Left lung (tissue), 10 donors: ENCODE data around the gene SLC38A8. TPM values are rescaled to one million over a fixed set of nuclear protein-coding genes. Genes with fewer than 3 reads are reported as not detected.

ENCODE experiments used
- ATAC-seq: fragments of 200-7000 bp; cut with Tn5 transposase; one replicate; pipeline ENCODE4 v1.9.1; 2020; ENCODE audit warnings: moderate library complexity
- DNase-seq, 4 donors: peaks; one replicate each; pipeline ENCODE4 v3.0.0-alpha.2; 2013 to 2020
- H3K27ac ChIP-seq, 2 donors: fragments of 200-600 bp; sonication (generic) in 1 of 2; one replicate each; pipeline versions ENCODE4 v1.5.0 to v1.8.0; 2020 to 2021
- H3K27me3 ChIP-seq, 2 donors: fragments of 200-600 bp; sonication (generic) in 1 of 2; one replicate each; pipeline versions ENCODE4 v1.5.0 to v1.8.0; 2020 to 2021
- H3K36me3 ChIP-seq, 2 donors: fragments of 200-600 bp; sonication (generic) in 1 of 2; one replicate each; pipeline versions ENCODE4 v1.5.0 to v1.8.0; 2020 to 2021
- H3K4me1 ChIP-seq, 2 donors: fragments of 200-600 bp; one replicate each; pipeline ENCODE4 v1.8.0; 2021
- H3K4me3 ChIP-seq, 2 donors: fragments of 200-600 bp; sonication (generic) in 1 of 2; one replicate each; pipeline versions ENCODE4 v1.5.0 to v1.8.0; 2020 to 2021; ENCODE audit warnings: mild to moderate bottlenecking in 1 of 2
- H3K9me3 ChIP-seq, 2 donors: fragments of 200-600 bp; sonication (generic) in 1 of 2; one replicate each; pipeline versions ENCODE4 v1.5.0 to v1.8.0; 2020 to 2021
- CTCF ChIP-seq, 2 donors: fragments of 200-600 bp; sonication (generic) in 1 of 2; IDR thresholded peaks; one replicate each; pipeline versions ENCODE4 v1.5.0 to v1.8.0; 2021; ENCODE audit warnings: antibody characterized with exemption in 2 of 2
- intact Hi-C, 2 donors: fragments of 100-400 bp; cut with DNase I; formaldehyde crosslinking; loops; one replicate each; pipeline versions ENCODE4 v1.11.2 to v1.14.2; 2022
- polyA plus RNA-seq, 6 donors: library from polyadenylated mRNA; unstranded; fragments of 120-200 nt; gene quantifications; one replicate each; pipeline ENCODE4 v1.2.1, GENCODE V29; 2013; ENCODE audit not compliant: insufficient read length in 6 of 6
- total RNA-seq, 2 donors: library from RNA; stranded (reverse); fragmentation: NEBNext Ultra II Directional; extraction: Animal tissue kit (Norgen Biotek cat#: 25700); gene quantifications; one replicate each; pipeline ENCODE4 v1.2.1, GENCODE V29; 2021
- donor health status: DM: no; HTN: yes; CAD: no.
- donor health status: DM: no; HTN: no; CAD: no.

SLC38A8 gene
- total and polyA plus RNA-seq, 8 donors, result 0.65 TPM; not detected in 7

GRCh38 chr16:84052071-84052622 is 9.6 kb upstream of the SLC38A8 start:
- peaks cover 0 to 85% of the 10 kb centered on the region in 2 donors for H3K36me3 ChIP-seq
- intact Hi-C loops, result no loop called here
- TF ChIP-seq CTCF (IDR thresholded peaks at IDR 0.05), result no peak
- H3K4me3 ChIP-seq, result no peak overlapping the region
- H3K4me1 ChIP-seq, result no peaks in the 10 kb centered on the region
- peak in 1 of 4 donors; percentile 61 for DNase-seq
- no peak overlapping the region for H3K27ac ChIP-seq
- ATAC-seq, result no peak
- no peaks in the 10 kb centered on the region for H3K27me3 ChIP-seq
- H3K9me3 ChIP-seq, result no peaks in the 10 kb centered on the region

GRCh38 chr16:84050316-84050715 is 7.7 kb upstream of the SLC38A8 start:
- Histone ChIP-seq H3K4me1 (no peaks in the 10 kb centered on the region), H3K36me3 (peaks cover 0 to 66% of the 10 kb centered on the region in 2 donors), H3K4me3 (no peak overlapping the region), H3K27me3 (peaks cover 0 to 5% of the 10 kb centered on the region in 2 donors), H3K9me3 (no peaks in the 10 kb centered on the region), H3K27ac (no peak overlapping the region)
- DNase-seq (peak in 1 of 4 donors; percentile 19), ATAC-seq (no peak)
- intact Hi-C loops, result no loop called here
- no peak for TF ChIP-seq CTCF (IDR thresholded peaks at IDR 0.05)

GRCh38 chr16:84049403-84050060 is 6.9 kb upstream of the SLC38A8 start:
- H3K36me3 ChIP-seq, result peaks cover 0 to 59% of the 10 kb centered on the region in 2 donors

GRCh38 chr16:84048871-84049270 is 6.3 kb upstream of the SLC38A8 start:
- Histone ChIP-seq H3K4me3 (no peak overlapping the region), H3K9me3 (no peaks in the 10 kb centered on the region), H3K36me3 (peaks cover 0 to 52% of the 10 kb centered on the region in 2 donors), H3K4me1 (no peaks in the 10 kb centered on the region), H3K27me3 (peaks cover 0 to 19% of the 10 kb centered on the region in 2 donors), H3K27ac (no peak overlapping the region)
- intact Hi-C loops, result no loop called here
- no peak for ATAC-seq
- no peak for TF ChIP-seq CTCF (IDR thresholded peaks at IDR 0.05)
- peak in 1 of 4 donors; percentile 63 for DNase-seq

More at GRCh38 chr16:84049403-84050060, 6.9 kb upstream of the SLC38A8 start:
- ATAC-seq (no peak), DNase-seq (peak in 1 of 4 donors; percentile 66)
- H3K27me3 ChIP-seq, result peaks cover 0 to 12% of the 10 kb centered on the region in 2 donors
- no peak overlapping the region for H3K27ac ChIP-seq
- intact Hi-C loops, result no loop called here
- H3K4me1 ChIP-seq, result no peaks in the 10 kb centered on the region
- no peak overlapping the region for H3K4me3 ChIP-seq
- H3K9me3 ChIP-seq, result no peaks in the 10 kb centered on the region
- TF ChIP-seq CTCF (IDR thresholded peaks at IDR 0.05), result no peak

GRCh38 chr16:84048270-84048669 is 5.7 kb upstream of the SLC38A8 start:
- no peak overlapping the region for H3K27ac ChIP-seq
- peaks cover 0 to 25% of the 10 kb centered on the region in 2 donors for H3K27me3 ChIP-seq
- no peaks in the 10 kb centered on the region for H3K9me3 ChIP-seq
- ATAC-seq (peak; percentile 18), DNase-seq (peak in 1 of 4 donors; percentile 43)
- intact Hi-C loops, result no loop called here
- TF ChIP-seq CTCF (IDR thresholded peaks at IDR 0.05), result no peak
- H3K36me3 ChIP-seq, result peaks cover 0 to 46% of the 10 kb centered on the region in 2 donors
- no peak overlapping the region for H3K4me3 ChIP-seq
- no peaks in the 10 kb centered on the region for H3K4me1 ChIP-seq
